Measurements from ENCODE around the gene SPTSSA. TPM values are rescaled to one million over a fixed set of nuclear protein-coding genes. Genes with fewer than 3 reads are reported as not detected.
"Not testable (repeated sequence)": the region's sequence is repeated elsewhere in the genome, so short reads cannot be mapped to it uniquely, and the experiment has no call there.

SPTSSA gene
- total and polyA plus RNA-seq, 2 donors (not counting 1 experiment from before 2014, with no cell fraction given): 3.8 to 6.9 TPM

DNA sequence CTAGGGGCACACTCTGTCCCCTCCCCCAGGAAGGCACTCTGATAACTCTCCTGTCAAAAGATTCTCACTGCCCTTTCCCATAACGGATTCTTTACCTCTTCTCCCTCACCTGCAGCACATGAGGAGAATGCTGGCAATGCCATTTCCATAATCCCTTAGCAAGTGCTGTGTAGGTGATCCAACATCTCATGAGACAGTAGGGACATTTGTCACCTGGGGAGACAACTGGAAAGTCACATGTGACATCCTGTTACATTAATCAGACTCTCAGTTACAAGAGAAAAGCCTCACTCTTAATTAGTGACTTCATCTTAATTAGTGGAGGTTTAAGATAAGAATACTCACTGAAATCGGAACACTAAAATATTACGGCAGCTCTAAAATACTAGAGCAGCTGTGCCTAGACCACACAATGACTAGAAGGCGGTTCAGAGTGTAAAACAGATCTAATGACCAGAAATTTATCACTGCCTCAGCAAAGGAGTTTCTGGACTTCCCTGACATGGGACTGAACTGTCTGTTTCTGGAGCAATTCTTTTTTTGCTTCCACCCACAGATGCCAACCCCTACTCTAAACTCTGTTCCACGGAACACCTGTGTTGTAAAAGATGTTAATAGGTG is 75.1 kb downstream of the SPTSSA start:
- DNase-seq (no peak), ATAC-seq (ENCODE audit: low read depth) (no peak)
- no peak overlapping the region for H3K4me2 ChIP-seq (replicated peaks; ENCODE audit: low read depth, low read length, poor library complexity, severe bottlenecking)
- TF ChIP-seq, protein P1, sequence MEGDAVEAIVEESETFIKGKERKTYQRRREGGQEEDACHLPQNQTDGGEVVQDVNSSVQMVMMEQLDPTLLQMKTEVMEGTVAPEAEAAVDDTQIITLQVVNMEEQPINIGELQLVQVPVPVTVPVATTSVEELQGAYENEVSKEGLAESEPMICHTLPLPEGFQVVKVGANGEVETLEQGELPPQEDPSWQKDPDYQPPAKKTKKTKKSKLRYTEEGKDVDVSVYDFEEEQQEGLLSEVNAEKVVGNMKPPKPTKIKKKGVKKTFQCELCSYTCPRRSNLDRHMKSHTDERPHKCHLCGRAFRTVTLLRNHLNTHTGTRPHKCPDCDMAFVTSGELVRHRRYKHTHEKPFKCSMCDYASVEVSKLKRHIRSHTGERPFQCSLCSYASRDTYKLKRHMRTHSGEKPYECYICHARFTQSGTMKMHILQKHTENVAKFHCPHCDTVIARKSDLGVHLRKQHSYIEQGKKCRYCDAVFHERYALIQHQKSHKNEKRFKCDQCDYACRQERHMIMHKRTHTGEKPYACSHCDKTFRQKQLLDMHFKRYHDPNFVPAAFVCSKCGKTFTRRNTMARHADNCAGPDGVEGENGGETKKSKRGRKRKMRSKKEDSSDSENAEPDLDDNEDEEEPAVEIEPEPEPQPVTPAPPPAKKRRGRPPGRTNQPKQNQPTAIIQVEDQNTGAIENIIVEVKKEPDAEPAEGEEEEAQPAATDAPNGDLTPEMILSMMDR (IDR thresholded peaks at IDR 0.05): no peak
- intact Hi-C loops (cut with micrococcal nuclease): no loop called here
- no peaks in the 10 kb centered on the region for H3K4me1 ChIP-seq (ENCODE audit: control insufficient read depth in 2 of 2, insufficient read depth in 2 of 2, low read length in 2 of 2)
- WGBS (ENCODE audit: insufficient coverage): 88% methylated on average over 4 of the region's 5 CpGs
- Mint-ChIP-seq H3K27me3 (peaks cover 25% of the 10 kb centered on the region), H3K4me3 (no peak overlapping the region), H3K9me3 (ENCODE audit: insufficient read depth) (no peaks in the 10 kb centered on the region), H3K4me1 (no peaks in the 10 kb centered on the region), H3K27ac (no peak overlapping the region)
- no peaks in the 10 kb centered on the region for H3K36me3 ChIP-seq (replicated peaks in 1 of 2; ENCODE audit: control extremely low read depth in 1 of 2, control insufficient read depth in 1 of 2, extremely low read depth in 1 of 2, insufficient read depth in 2 of 2, low read length in 1 of 2)
- H3K79me2 ChIP-seq (ENCODE audit: control insufficient read depth, insufficient read depth, low read length): no peaks in the 10 kb centered on the region
- no peak overlapping the region for H3K4me3 ChIP-seq (ENCODE audit: control extremely low read depth in 1 of 5, extremely low read depth in 1 of 5, insufficient read depth in 1 of 5, low read depth in 2 of 5, low read length in 4 of 5)
- POLR2A ChIA-PET: no interaction called here
- peaks cover 0 to 25% (median 0%) of the 10 kb centered on the region in 3 donors for H3K9me3 ChIP-seq (ENCODE audit: control extremely low read depth in 1 of 3, control insufficient read depth in 2 of 3, insufficient read depth in 1 of 3, low read length in 2 of 3)
- no peak overlapping the region for H3K9ac ChIP-seq (ENCODE audit: low read length)
- CTCF ChIA-PET: no interaction called here
- no peaks in the 10 kb centered on the region for H4K20me1 ChIP-seq (ENCODE audit: control insufficient read depth, insufficient read depth, low read length, poor library complexity, severe bottlenecking)
- H3K27me3 ChIP-seq (replicated peaks in 1 of 4; ENCODE audit: control extremely low read depth in 1 of 4, control insufficient read depth in 3 of 4, insufficient read depth in 4 of 4, low read length in 3 of 4): peaks cover 0 to 3% (median 0%) of the 10 kb centered on the region in 4 experiments
- H2AFZ ChIP-seq (ENCODE audit: insufficient read depth, low read depth, low read length, poor library complexity, severe bottlenecking): no peak overlapping the region
- no peak overlapping the region for H3K27ac ChIP-seq (ENCODE audit: low read length in 2 of 2)

DNA sequence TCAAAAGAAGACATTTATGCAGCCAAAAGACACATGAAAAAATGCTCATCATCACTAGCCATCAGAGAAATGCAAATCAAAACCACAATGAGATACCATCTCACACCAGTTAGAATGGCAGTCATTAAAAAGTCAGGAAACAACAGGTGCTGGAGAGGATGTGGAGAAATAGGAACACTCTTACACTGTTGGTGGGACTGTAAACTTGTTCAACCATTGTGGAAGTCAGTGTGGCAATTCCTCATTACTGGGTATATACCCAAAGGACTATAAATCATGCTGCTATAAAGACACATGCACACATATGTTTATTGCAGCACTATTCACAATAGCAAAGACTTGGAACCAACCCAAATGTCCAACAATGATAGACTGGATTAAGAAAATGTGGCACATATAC is 76.2 kb downstream of the SPTSSA start:
- H4K20me1 ChIP-seq (ENCODE audit: control insufficient read depth, insufficient read depth, low read length, poor library complexity, severe bottlenecking); H3K9ac ChIP-seq (ENCODE audit: low read length); POLR2A ChIA-PET; CTCF ChIA-PET; H3K27me3 ChIP-seq (replicated peaks in 1 of 4; ENCODE audit: control extremely low read depth in 1 of 4, control insufficient read depth in 3 of 4, insufficient read depth in 4 of 4, low read length in 3 of 4); H3K9me3 Mint-ChIP-seq (ENCODE audit: insufficient read depth); DNase-seq; H3K36me3 ChIP-seq (replicated peaks in 1 of 2; ENCODE audit: control extremely low read depth in 1 of 2, control insufficient read depth in 1 of 2, extremely low read depth in 1 of 2, insufficient read depth in 2 of 2, low read length in 1 of 2); H3K27ac ChIP-seq (ENCODE audit: low read length in 2 of 2); H3K4me1 ChIP-seq (ENCODE audit: control insufficient read depth in 2 of 2, insufficient read depth in 2 of 2, low read length in 2 of 2); intact Hi-C loops (cut with micrococcal nuclease); H3K79me2 ChIP-seq (ENCODE audit: control insufficient read depth, insufficient read depth, low read length); H3K4me1 Mint-ChIP-seq; ATAC-seq (ENCODE audit: low read depth); H3K4me2 ChIP-seq (replicated peaks; ENCODE audit: low read depth, low read length, poor library complexity, severe bottlenecking); H3K4me3 ChIP-seq (ENCODE audit: control extremely low read depth in 1 of 5, extremely low read depth in 1 of 5, insufficient read depth in 1 of 5, low read depth in 2 of 5, low read length in 4 of 5); H3K27ac Mint-ChIP-seq; H2AFZ ChIP-seq (ENCODE audit: insufficient read depth, low read depth, low read length, poor library complexity, severe bottlenecking); H3K4me3 Mint-ChIP-seq: not testable (repeated sequence)
- H3K9me3 ChIP-seq (ENCODE audit: control extremely low read depth in 1 of 3, control insufficient read depth in 2 of 3, insufficient read depth in 1 of 3, low read length in 2 of 3): peaks cover 0 to 14% (median 0%) of the 10 kb centered on the region in 3 donors
- H3K27me3 Mint-ChIP-seq: peaks cover 28% of the 10 kb centered on the region

Data from B cell (primary cell).